A673 (cell line): Measurements from ENCODE around the gene FAIM2. TPM values are rescaled to one million over a fixed set of nuclear protein-coding genes. Genes with fewer than 3 reads are reported as not detected.

Experiments used
- BruUV-seq: library from RNA; stranded (reverse); fragments of 400-500 nt; replicated peaks from 2 replicates; lab custom pipeline; 2021; lab: Mats Ljungman, UMichigan
- CTCF ChIA-PET: fragments of 300-600 bp; sonication (Branson Sonifier 250); formaldehyde crosslinking; loops from one replicate; lab custom pipeline; 2022; ENCODE audit warnings: antibody characterized with exemption; lab: Charles Lee
- POLR2A ChIA-PET: fragments of 300-600 bp; sonication (Branson Sonifier 250); formaldehyde crosslinking; loops from one replicate; lab custom pipeline; 2022; ENCODE audit warnings: antibody characterized with exemption; ENCODE audit not compliant: low non-redundant PET; lab: Charles Lee
- DNase-seq: peaks from one replicate; pipeline ENCODE4 v3.0.0-alpha.2; 2015; ENCODE audit warnings: low spot score
- H3K27ac ChIP-seq: fragments of 200-600 bp; sonication (generic); 2 replicates; pipeline ENCODE4 v1.5.1; 2016; ENCODE audit warnings: mixed run types, low read depth, mild to moderate bottlenecking, mixed read lengths, antibody characterized with exemption, low read length; ENCODE audit not compliant: poor library complexity, severe bottlenecking
- H3K27me3 ChIP-seq: fragments of 200-600 bp; sonication (generic); replicated peaks from 2 replicates; pipeline ENCODE4 v1.6.1; 2017; ENCODE audit warnings: mixed run types, low read depth, mild to moderate bottlenecking, mixed read lengths, antibody characterized with exemption, low read length; ENCODE audit not compliant: insufficient read depth, poor library complexity
- H3K36me3 ChIP-seq: fragments of 200-600 bp; sonication (generic); 2 replicates; pipeline ENCODE4 v1.6.1; 2016; ENCODE audit warnings: mixed run types, mild to moderate bottlenecking, mixed read lengths, antibody characterized with exemption, low read length; ENCODE audit not compliant: insufficient read depth, poor library complexity, severe bottlenecking
- H3K4me1 ChIP-seq: fragments of 200-600 bp; sonication (generic); 2 replicates; pipeline ENCODE4 v1.6.1; 2017; ENCODE audit warnings: mixed run types, mild to moderate bottlenecking, mixed read lengths, antibody characterized with exemption, low read length; ENCODE audit not compliant: insufficient read depth, poor library complexity, severe bottlenecking
- H3K4me3 ChIP-seq: fragments of 200-600 bp; sonication (generic); 2 replicates; pipeline ENCODE4 v1.5.1; 2016; ENCODE audit warnings: low read depth, mixed run types, mild to moderate bottlenecking, mixed read lengths, low read length; ENCODE audit not compliant: poor library complexity, severe bottlenecking
- H3K9me3 ChIP-seq: fragments of 200-600 bp; sonication (generic); 2 replicates; pipeline ENCODE4 v1.6.1; 2016; ENCODE audit warnings: mixed run types, low read depth, mild to moderate bottlenecking, mixed read lengths, antibody characterized with exemption, low read length; ENCODE audit not compliant: poor library complexity, severe bottlenecking
- CTCF ChIP-seq: fragments of 300-800, 200-600 bp; sonication (generic); conservative IDR thresholded peaks from 2 replicates; pipeline ENCODE4 v1.5.1; 2017; ENCODE audit warnings: low read depth, mild to moderate bottlenecking, antibody characterized with exemption, low read length, moderate library complexity, mixed read lengths
- EZH2 ChIP-seq: fragments of 200-600 bp; sonication (generic); IDR thresholded peaks from 2 replicates; pipeline ENCODE4 v1.6.1; 2017; ENCODE audit warnings: borderline replicate concordance, low read depth, mild to moderate bottlenecking, mixed read lengths, antibody characterized with exemption, low read length; ENCODE audit not compliant: poor library complexity, severe bottlenecking
- intact Hi-C: fragments of 100-400 bp; cut with micrococcal nuclease; formaldehyde crosslinking; loops from one replicate; pipeline ENCODE4 v1.10.0; 2022; ENCODE audit not compliant: unreplicated experiment
- total RNA-seq: library from RNA; stranded (reverse); gene quantifications from 2 replicates; pipeline ENCODE4 v1.2.3, GENCODE V29; 2021

Gene FAIM2
- total RNA-seq, 1 experiment from 2014 or later = not detected

GRCh38 chr12:49893753-49894750 is 9.6 kb downstream of the FAIM2 start:
- no peaks in the 10 kb centered on the region for H3K4me1 ChIP-seq
- intact Hi-C loops = no loop called here
- peak; percentile 54 for DNase-seq
- H3K27me3 ChIP-seq = no peaks in the 10 kb centered on the region
- BruUV-seq = no TSS peak
- no peak overlapping the region for H3K27ac ChIP-seq
- H3K4me3 ChIP-seq = no peak overlapping the region
- POLR2A ChIA-PET = interaction anchor here (0.5 kb wide), 1 partner anchor 153 kb away, joined by 3 read pairs; the partner anchor contains the start of gene TMBIM6
- no peaks in the 10 kb centered on the region for H3K9me3 ChIP-seq
- no peaks in the 10 kb centered on the region for H3K36me3 ChIP-seq
- TF ChIP-seq CTCF (no peak), EZH2 (no peak)
- CTCF ChIA-PET = interaction anchor here (1.1 kb wide), 1 partner anchor 52 kb away, joined by 3 read pairs; no protein-coding TSS in a partner anchor

GRCh38 chr12:49892732-49893317 is 10.9 kb downstream of the FAIM2 start:
- POLR2A ChIA-PET = no interaction called here
- Histone ChIP-seq H3K9me3 (no peaks in the 10 kb centered on the region), H3K36me3 (no peaks in the 10 kb centered on the region), H3K4me3 (no peak overlapping the region), H3K4me1 (no peaks in the 10 kb centered on the region), H3K27me3 (no peaks in the 10 kb centered on the region), H3K27ac (no peak overlapping the region)
- intact Hi-C loops = no loop called here
- no peak for TF ChIP-seq EZH2
- TF ChIP-seq CTCF = no peak
- no peak for DNase-seq
- CTCF ChIA-PET = no interaction called here
- BruUV-seq = no TSS peak

GRCh38 chr12:49892084-49892731 is 11.5 kb downstream of the FAIM2 start:
- CTCF ChIA-PET = no interaction called here
- Histone ChIP-seq H3K4me3 (no peak overlapping the region), H3K9me3 (no peaks in the 10 kb centered on the region), H3K36me3 (no peaks in the 10 kb centered on the region), H3K27me3 (no peaks in the 10 kb centered on the region), H3K27ac (no peak overlapping the region), H3K4me1 (no peaks in the 10 kb centered on the region)
- no TSS peak for BruUV-seq
- intact Hi-C loops = no loop called here
- TF ChIP-seq EZH2 = no peak
- TF ChIP-seq CTCF = no peak
- no peak for DNase-seq
- POLR2A ChIA-PET = no interaction called here
